SK-N-SH (cell line): ENCODE measurements around the gene CASP9. TPM values are rescaled to one million over a fixed set of nuclear protein-coding genes. Genes with fewer than 3 reads are reported as not detected.

Experiments used
- CTCF ChIA-PET: fragments of 300-600, 350-600 bp; formaldehyde crosslinking; extraction: SDS; loops from one replicate; lab custom pipeline; 2021; lab: Yijun Ruan, JAX
- POLR2A ChIA-PET: fragments of 350-600 bp; sonication (Branson Sonifier 250); formaldehyde crosslinking; extraction: SDS; loops from one replicate; lab custom pipeline; 2020; ENCODE audit warnings: antibody characterized with exemption, inconsistent platforms; lab: Yijun Ruan, JAX
- DNase-seq: peaks from one replicate; pipeline ENCODE4 v3.0.0; 2012
- H2AFZ ChIP-seq: fragments of 200-600 bp; sonication (generic); 2 replicates; pipeline ENCODE4 v1.8.1; 2016; ENCODE audit warnings: antibody characterized with exemption, mild to moderate bottlenecking, low read depth
- H3F3A ChIP-seq: fragments of 200-600 bp; sonication (generic); replicated peaks from 2 replicates; pipeline ENCODE3; 2016; ENCODE audit warnings: antibody characterized with exemption, mild to moderate bottlenecking; ENCODE audit not compliant: insufficient read depth
- H3K27ac ChIP-seq, 2 experiments: fragments of 200-500 bp in 1 of 2; fragments of 200-600 bp in 1 of 2; sonication (Bioruptor generic) in 1 of 2; sonication (generic), shearing (Covaris generic) in 1 of 2; 2 replicates each; pipeline versions ENCODE4 v1.5.1 to v1.6.1; 2014 to 2016; ENCODE audit warnings: low read depth in 2 of 2, inconsistent platforms in 1 of 2, low read length in 1 of 2, mild to moderate bottlenecking in 1 of 2, mixed read lengths in 1 of 2
- H3K27me3 ChIP-seq: fragments of 200-600 bp; sonication (generic), shearing (Covaris generic); 2 replicates; pipeline ENCODE4 v1.6.1; 2016; ENCODE audit warnings: mixed run types; ENCODE audit not compliant: insufficient read depth
- H3K36me3 ChIP-seq, 2 experiments: fragments of 200-500 bp in 1 of 2; fragments of 200-600 bp in 1 of 2; sonication (Bioruptor generic) in 1 of 2; sonication (generic) in 1 of 2; replicated peaks in 1 of 2; 2 replicates each; pipeline versions ENCODE3 to v1.5.1; 2014 to 2016; ENCODE audit warnings: low read length in 1 of 2, mild to moderate bottlenecking in 1 of 2; ENCODE audit not compliant: insufficient read depth in 2 of 2, control insufficient read depth in 1 of 2
- H3K4me1 ChIP-seq, 2 experiments: fragments of 200-500 bp in 1 of 2; fragments of 200-600 bp in 1 of 2; sonication (Bioruptor generic) in 1 of 2; sonication (generic), shearing (Covaris generic) in 1 of 2; 2 replicates each; pipeline versions ENCODE4 v1.5.1 to v1.6.1; 2014 to 2016; ENCODE audit warnings: low read depth in 1 of 2, low read length in 1 of 2, mixed run types in 1 of 2; ENCODE audit not compliant: insufficient read depth in 2 of 2, control insufficient read depth in 1 of 2
- H3K4me2 ChIP-seq: fragments of 200-600 bp; sonication (generic), shearing (Covaris generic); 2 replicates; pipeline ENCODE4 v1.6.1; 2017; ENCODE audit warnings: mixed run types
- H3K4me3 ChIP-seq, 2 experiments: fragments of 200-500 bp in 1 of 2; fragments of 200-600 bp in 1 of 2; sonication (Bioruptor generic) in 1 of 2; sonication (generic), shearing (Covaris generic) in 1 of 2; 2 replicates each; pipeline versions ENCODE4 v1.5.1 to v1.8.1; 2014 to 2016; ENCODE audit warnings: low read depth in 2 of 2, inconsistent platforms in 1 of 2, low read length in 1 of 2, mild to moderate bottlenecking in 1 of 2, mixed read lengths in 1 of 2, moderate library complexity in 1 of 2
- H3K79me2 ChIP-seq: fragments of 200-600 bp; sonication (generic); 2 replicates; pipeline ENCODE4 v1.8.1; 2017; ENCODE audit warnings: mild to moderate bottlenecking; ENCODE audit not compliant: insufficient read depth
- H3K9ac ChIP-seq: fragments of 200-600 bp; sonication (generic); 2 replicates; pipeline ENCODE4 v1.6.1; 2017; ENCODE audit warnings: mixed run types
- H3K9me2 ChIP-seq: fragments of 200-600 bp; sonication (generic); 2 replicates; pipeline ENCODE4 v1.6.1; 2017; ENCODE audit warnings: mixed run types
- H3K9me3 ChIP-seq: fragments of 200-600 bp; sonication (generic); 2 replicates; pipeline ENCODE4 v1.6.1; 2017; ENCODE audit warnings: mixed run types, mild to moderate bottlenecking, moderate library complexity
- H4K20me1 ChIP-seq: fragments of 200-600 bp; sonication (generic); 2 replicates; pipeline ENCODE4 v1.6.1; 2017; ENCODE audit warnings: mild to moderate bottlenecking, mixed run types; ENCODE audit not compliant: insufficient read depth
- CHD2 ChIP-seq: fragments of 150-350 bp; IDR thresholded peaks from 2 replicates; pipeline ENCODE4 v1.6.1; 2018; ENCODE audit warnings: low read length; ENCODE audit not compliant: partially characterized antibody
- CTCF ChIP-seq: fragments of 200-600 bp; sonication (generic); IDR thresholded peaks from 2 replicates; pipeline ENCODE4 v1.6.1; 2017; ENCODE audit warnings: antibody characterized with exemption, mild to moderate bottlenecking, moderate library complexity
- ELF1 ChIP-seq: IDR thresholded peaks from 2 replicates; pipeline ENCODE4 v1.4.0; 2012
- EP300 ChIP-seq, 2 experiments: IDR thresholded peaks; 2 replicates each; pipeline versions ENCODE4 v1.4.0 to v1.6.1; 2012; ENCODE audit warnings: borderline replicate concordance in 1 of 2, low read depth in 1 of 2, low read length in 1 of 2
- EZH2phosphoT487 ChIP-seq: fragments of 200-600 bp; sonication (generic); IDR thresholded peaks from 2 replicates; pipeline ENCODE4 v1.6.1; 2017; ENCODE audit warnings: low read depth, mixed run types, mild to moderate bottlenecking, antibody characterized with exemption, moderate library complexity, borderline replicate concordance
- FOSL2 ChIP-seq: IDR thresholded peaks from 2 replicates; pipeline ENCODE4 v1.4.0; 2012; ENCODE audit warnings: low read depth, mild to moderate bottlenecking, moderate library complexity, borderline replicate concordance
- FOXJ3 ChIP-seq: sonication (generic); formaldehyde crosslinking; IDR thresholded peaks from 2 replicates; pipeline ENCODE4 v1.5.1; 2020; ENCODE audit warnings: mild to moderate bottlenecking, missing genetic modification reagents
- FOXM1 ChIP-seq: IDR thresholded peaks from 2 replicates; pipeline ENCODE4 v1.4.0; 2012; ENCODE audit warnings: low read depth, mild to moderate bottlenecking
- GABPA ChIP-seq: IDR thresholded peaks from 2 replicates; pipeline ENCODE4 v1.4.0; 2012; ENCODE audit warnings: low read depth, mild to moderate bottlenecking
- GATA2 ChIP-seq: sonication (generic); formaldehyde crosslinking; IDR thresholded peaks from 2 replicates; pipeline ENCODE4 v1.5.0; 2020; ENCODE audit warnings: mild to moderate bottlenecking, missing genetic modification reagents
- JUND ChIP-seq: IDR thresholded peaks from 2 replicates; pipeline ENCODE4 v1.4.0; 2012
- MEF2A ChIP-seq: IDR thresholded peaks from 2 replicates; pipeline ENCODE4 v1.4.0; 2012; ENCODE audit warnings: low read depth, borderline replicate concordance
- MXI1 ChIP-seq: IDR thresholded peaks from 2 replicates; pipeline ENCODE4 v1.6.1; 2012; ENCODE audit warnings: mild to moderate bottlenecking, low read depth, low read length, improper control_type of control experiment
- RAD21 ChIP-seq: IDR thresholded peaks from 2 replicates; pipeline ENCODE4 v1.6.1; 2012; ENCODE audit warnings: mild to moderate bottlenecking, low read length
- RCOR1 ChIP-seq: fragments of 150-350 bp; IDR thresholded peaks from 2 replicates; pipeline ENCODE4 v1.6.1; 2017; ENCODE audit warnings: antibody characterized with exemption, low read length
- RFX5 ChIP-seq: IDR thresholded peaks from 2 replicates; pipeline ENCODE4 v1.6.1; 2012; ENCODE audit warnings: mild to moderate bottlenecking, improper control_type of control experiment, low read length
- RXRA ChIP-seq: IDR thresholded peaks from 2 replicates; pipeline ENCODE4 v1.4.0; 2012; ENCODE audit warnings: low read depth, mild to moderate bottlenecking, borderline replicate concordance
- SMC3 ChIP-seq: IDR thresholded peaks from 2 replicates; pipeline ENCODE4 v1.6.1; 2012; ENCODE audit warnings: low read depth, low read length, improper control_type of control experiment
- TCF12 ChIP-seq: IDR thresholded peaks from 2 replicates; pipeline ENCODE4 v1.4.0; 2012
- TEAD4 ChIP-seq: IDR thresholded peaks from 2 replicates; pipeline ENCODE4 v1.4.0; 2012; ENCODE audit warnings: mild to moderate bottlenecking, borderline replicate concordance; ENCODE audit not compliant: insufficient read depth
- YY1 ChIP-seq: IDR thresholded peaks from 2 replicates; pipeline ENCODE4 v1.4.0; 2012; ENCODE audit warnings: low read depth, mild to moderate bottlenecking
- ZBTB33 ChIP-seq: IDR thresholded peaks from 2 replicates; pipeline ENCODE4 v1.4.0; 2012; ENCODE audit warnings: low read depth, borderline replicate concordance
- WGBS: methylation state at CpG from one replicate; pipeline ENCODE4 v1.1.6; 2017; ENCODE audit warnings: low lambda C conversion rate; 5-methylcytosine and 5-hydroxymethylcytosine counted together
- polyA plus RNA-seq, 3 experiments: library from polyadenylated mRNA; depleted of rRNA; stranded (reverse); fragments of >200 nt; gene quantifications; 2 replicates each; pipeline ENCODE4 v1.2.3, GENCODE V29; 2012
- TF ChIP-seq, protein P1 (sequence below): IDR thresholded peaks from 2 replicates; pipeline ENCODE4 v1.6.1; 2012; ENCODE audit warnings: mild to moderate bottlenecking, low read depth, low read length, moderate library complexity

CASP9 gene
- polyA plus RNA-seq, 1 of the 3 experiments (the other 2 are of a cell fraction): 16.9 TPM

- H3K9me3 ChIP-seq: no peaks in the 10 kb centered on the region
- no peaks in the 10 kb centered on the region for H3K27me3 ChIP-seq
- TF ChIP-seq CTCF (no peak), RXRA (no peak), RFX5 (no peak), ELF1 (no peak), RAD21 (no peak), TEAD4 (no peak), GABPA (no peak), FOSL2 (no peak), CHD2 (no peak), YY1 (no peak), FOXM1 (no peak), MXI1 (no peak), JUND (no peak)
- TF ChIP-seq, protein P1, sequence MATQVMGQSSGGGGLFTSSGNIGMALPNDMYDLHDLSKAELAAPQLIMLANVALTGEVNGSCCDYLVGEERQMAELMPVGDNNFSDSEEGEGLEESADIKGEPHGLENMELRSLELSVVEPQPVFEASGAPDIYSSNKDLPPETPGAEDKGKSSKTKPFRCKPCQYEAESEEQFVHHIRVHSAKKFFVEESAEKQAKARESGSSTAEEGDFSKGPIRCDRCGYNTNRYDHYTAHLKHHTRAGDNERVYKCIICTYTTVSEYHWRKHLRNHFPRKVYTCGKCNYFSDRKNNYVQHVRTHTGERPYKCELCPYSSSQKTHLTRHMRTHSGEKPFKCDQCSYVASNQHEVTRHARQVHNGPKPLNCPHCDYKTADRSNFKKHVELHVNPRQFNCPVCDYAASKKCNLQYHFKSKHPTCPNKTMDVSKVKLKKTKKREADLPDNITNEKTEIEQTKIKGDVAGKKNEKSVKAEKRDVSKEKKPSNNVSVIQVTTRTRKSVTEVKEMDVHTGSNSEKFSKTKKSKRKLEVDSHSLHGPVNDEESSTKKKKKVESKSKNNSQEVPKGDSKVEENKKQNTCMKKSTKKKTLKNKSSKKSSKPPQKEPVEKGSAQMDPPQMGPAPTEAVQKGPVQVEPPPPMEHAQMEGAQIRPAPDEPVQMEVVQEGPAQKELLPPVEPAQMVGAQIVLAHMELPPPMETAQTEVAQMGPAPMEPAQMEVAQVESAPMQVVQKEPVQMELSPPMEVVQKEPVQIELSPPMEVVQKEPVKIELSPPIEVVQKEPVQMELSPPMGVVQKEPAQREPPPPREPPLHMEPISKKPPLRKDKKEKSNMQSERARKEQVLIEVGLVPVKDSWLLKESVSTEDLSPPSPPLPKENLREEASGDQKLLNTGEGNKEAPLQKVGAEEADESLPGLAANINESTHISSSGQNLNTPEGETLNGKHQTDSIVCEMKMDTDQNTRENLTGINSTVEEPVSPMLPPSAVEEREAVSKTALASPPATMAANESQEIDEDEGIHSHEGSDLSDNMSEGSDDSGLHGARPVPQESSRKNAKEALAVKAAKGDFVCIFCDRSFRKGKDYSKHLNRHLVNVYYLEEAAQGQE: no peak
- no peak overlapping the region for H2AFZ ChIP-seq
- no peak overlapping the region for H3K4me3 ChIP-seq
- WGBS: 95% methylated on average over 4 of the region's 4 CpGs
- ChIA-PET POLR2A (no interaction called here), CTCF (no interaction called here)
- H3K4me1 ChIP-seq: 0 out of 4 replicates have a peak, but pooled peaks cover 0 to 2% of the 10 kb centered on the region in 2 experiments
- no peaks in the 10 kb centered on the region for H3K9me2 ChIP-seq
- H3K27ac ChIP-seq: no peak overlapping the region
- H3K4me2 ChIP-seq: no peak overlapping the region
- peaks cover 50 to 69% of the 10 kb centered on the region in 2 experiments for H3K36me3 ChIP-seq
- peaks cover 7% of the 10 kb centered on the region for H3F3A ChIP-seq
- H3K79me2 ChIP-seq: peaks cover 4% of the 10 kb centered on the region; the same call in 1 of the 2 replicates
- DNase-seq: no peak
- no peak overlapping the region for H3K9ac ChIP-seq
- H4K20me1 ChIP-seq: no peaks in the 10 kb centered on the region
Measured at GRCh38 chr1:15541231-15541792, 17.3 kb upstream of the CASP9 start.

DNA sequence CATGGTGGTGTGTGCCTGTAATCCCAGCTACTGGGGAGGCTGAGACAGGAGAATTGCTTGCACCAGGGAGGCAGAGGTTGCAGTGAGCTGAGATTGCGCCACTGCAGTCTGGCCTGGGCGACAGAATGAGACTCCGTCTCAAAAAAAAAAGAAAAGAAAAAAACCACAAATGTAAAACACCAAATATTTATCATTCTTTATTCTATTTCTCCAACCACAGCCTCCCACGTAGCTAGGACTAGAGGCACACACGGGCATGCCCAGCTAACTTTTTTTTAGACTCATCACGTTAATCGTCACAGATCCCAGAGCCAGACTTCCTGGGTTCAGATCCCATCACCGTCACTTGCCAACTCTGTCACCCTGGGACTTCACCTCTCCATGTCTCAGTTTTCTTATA lies 16.2 kb upstream of the CASP9 start:
- Histone ChIP-seq H2AFZ (no peak overlapping the region), H3K79me2 (peaks cover 4% of the 10 kb centered on the region; the same call in 1 of the 2 replicates), H4K20me1 (no peaks in the 10 kb centered on the region), H3K4me1 (0 out of 4 replicates have a peak, but pooled peaks cover 0 to 2% of the 10 kb centered on the region in 2 experiments), H3K9me3 (no peaks in the 10 kb centered on the region), H3K27me3 (no peaks in the 10 kb centered on the region), H3K36me3 (peaks cover 42 to 61% of the 10 kb centered on the region in 2 experiments), H3F3A (peaks cover 7% of the 10 kb centered on the region), H3K9ac (no peak overlapping the region), H3K4me2 (no peak overlapping the region), H3K9me2 (no peaks in the 10 kb centered on the region), H3K4me3 (no peak overlapping the region), H3K27ac (no peak overlapping the region)
- DNase-seq: no peak
- CTCF ChIA-PET: no interaction called here
- POLR2A ChIA-PET: no interaction called here
- 84% methylated on average over 8 of the region's 8 CpGs for WGBS
- no peak for TF ChIP-seq YY1
- TF ChIP-seq SMC3: no peak
- no peak for TF ChIP-seq MEF2A
- no peak for TF ChIP-seq RCOR1
- TF ChIP-seq CHD2: no peak
- TF ChIP-seq EP300 (IDR thresholded peaks at IDR 0.05; ENCODE audit: borderline replicate concordance in 1 of 2, low read depth in 1 of 2, low read length in 1 of 2): no peak
- TF ChIP-seq FOXJ3 (CRISPR knock-in tag): no peak
- TF ChIP-seq TCF12: no peak
- TF ChIP-seq EZH2phosphoT487: no peak
- TF ChIP-seq FOSL2: no peak
- no peak for TF ChIP-seq GATA2 (CRISPR knock-in tag)
- no peak for TF ChIP-seq RAD21
- no peak for TF ChIP-seq ZBTB33
